Left renal cortex interstitium (tissue), 4 donors: ENCODE measurements around the gene HAL. TPM values are rescaled to one million over a fixed set of nuclear protein-coding genes. Genes with fewer than 3 reads are reported as not detected.

Experiments used
- DNase-seq, 4 donors: peaks; one replicate each; pipeline ENCODE4 v3.0.0-alpha.2; 2013; ENCODE audit warnings: low read depth in 4 of 4, low spot score in 2 of 4, missing footprints in 1 of 4
- polyA plus RNA-seq, 4 donors: library from polyadenylated mRNA; unstranded; fragments of 120-200 nt; gene quantifications; one replicate each; pipeline ENCODE4 v1.2.1, GENCODE V29; 2013; ENCODE audit not compliant: insufficient read length in 4 of 4

The HAL gene
- polyA plus RNA-seq, 4 donors: 0.14 to 2.1 (median 1.00) TPM

GRCh38 chr12:96014943-96015599, 18.9 kb upstream of the HAL start:
- DNase-seq: no peak

DNA sequence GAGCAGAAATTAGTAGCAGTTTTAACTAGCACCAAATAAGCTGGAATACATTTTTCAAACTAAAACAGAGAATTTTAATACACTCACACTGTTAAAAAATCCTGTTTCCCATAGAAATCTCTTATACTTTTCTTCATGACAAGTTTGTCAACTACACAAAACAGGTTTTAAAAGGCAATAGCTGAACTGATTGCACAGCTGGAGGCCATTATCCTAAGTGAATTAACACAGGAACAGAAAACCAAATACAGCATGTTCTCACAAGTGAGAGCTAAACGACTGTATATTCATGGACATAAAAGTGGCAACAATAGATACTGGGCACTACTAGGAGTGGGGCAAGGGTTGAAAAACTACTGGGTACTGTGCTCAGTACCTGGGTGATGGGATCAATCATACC, 11.6 kb upstream of the HAL start:
- DNase-seq: no peak

DNA sequence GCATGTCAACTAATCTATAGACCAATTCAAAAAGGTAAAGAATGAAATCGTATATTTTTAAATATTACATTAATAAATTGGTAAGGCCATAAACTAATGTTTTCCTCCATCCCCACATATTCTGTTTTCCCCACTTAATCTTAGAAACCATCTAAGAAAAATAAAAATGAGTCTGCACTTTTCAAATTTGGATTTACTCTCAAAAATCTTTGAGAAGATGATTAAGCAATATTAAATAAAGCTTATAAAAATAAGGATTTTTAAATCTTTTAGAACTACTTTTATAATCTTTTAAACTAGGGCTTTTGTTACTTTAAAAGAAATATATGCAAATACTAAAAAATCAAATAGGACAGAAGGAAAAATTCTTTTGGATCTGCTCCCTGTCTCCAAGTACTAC, 10.6 kb upstream of the HAL start:
- no peak for DNase-seq

GRCh38 chr12:96000858-96001257, 4.7 kb upstream of the HAL start:
- no peak for DNase-seq

DNA sequence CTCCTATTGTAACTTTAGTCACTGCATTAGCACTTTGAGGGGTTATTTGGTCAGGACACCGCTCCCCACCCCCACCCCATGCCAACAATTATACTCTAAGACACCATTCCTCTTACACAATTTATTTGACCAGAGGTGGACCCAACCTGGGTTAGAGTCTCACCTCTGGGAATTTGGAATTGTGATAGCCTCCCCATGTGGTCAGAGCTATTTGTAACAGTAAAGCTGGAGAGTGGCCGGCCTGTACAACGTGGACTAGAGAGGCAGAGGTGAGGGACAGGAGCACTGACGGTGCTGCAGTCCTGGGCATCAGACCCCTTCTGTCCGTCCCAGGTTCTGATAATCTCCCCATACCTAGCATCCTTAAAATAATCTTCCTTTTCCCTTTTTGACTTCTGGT, 3.3 kb upstream of the HAL start:
- DNase-seq: no peak

DNA sequence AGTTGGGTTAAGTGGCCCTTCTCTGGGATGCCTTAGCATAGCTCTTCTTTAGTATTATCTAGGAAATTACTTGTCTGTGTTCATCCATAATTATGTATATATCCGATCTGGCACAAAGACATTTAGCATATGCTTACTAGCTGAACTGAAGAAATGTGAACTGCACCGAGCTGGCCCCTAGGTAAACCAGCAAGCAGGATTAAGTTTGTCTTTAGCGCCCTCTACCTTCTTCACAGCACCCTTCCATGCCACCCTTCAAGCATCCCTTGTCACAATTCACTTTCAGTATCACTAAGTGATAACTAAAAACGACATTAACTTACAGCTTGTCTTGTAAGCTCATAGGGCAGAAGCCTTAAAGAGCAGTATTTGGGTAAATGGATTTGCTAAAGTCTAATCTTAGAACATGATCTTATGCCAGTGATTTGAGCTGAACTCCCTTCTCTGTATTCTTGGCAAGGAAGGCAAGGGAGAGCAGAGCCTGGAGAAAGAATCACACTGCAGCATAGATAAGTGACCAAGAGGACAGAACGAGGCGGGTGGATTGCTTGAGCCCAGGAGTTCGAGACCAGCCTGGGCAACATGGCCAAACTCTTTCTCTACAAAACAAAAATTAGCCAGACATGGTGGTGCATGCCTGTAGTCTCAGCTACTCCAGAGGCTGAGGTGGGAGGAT, 2.6 kb upstream of the HAL start:
- DNase-seq: peak in 2 of 4 donors; percentile 30 to 51

DNA sequence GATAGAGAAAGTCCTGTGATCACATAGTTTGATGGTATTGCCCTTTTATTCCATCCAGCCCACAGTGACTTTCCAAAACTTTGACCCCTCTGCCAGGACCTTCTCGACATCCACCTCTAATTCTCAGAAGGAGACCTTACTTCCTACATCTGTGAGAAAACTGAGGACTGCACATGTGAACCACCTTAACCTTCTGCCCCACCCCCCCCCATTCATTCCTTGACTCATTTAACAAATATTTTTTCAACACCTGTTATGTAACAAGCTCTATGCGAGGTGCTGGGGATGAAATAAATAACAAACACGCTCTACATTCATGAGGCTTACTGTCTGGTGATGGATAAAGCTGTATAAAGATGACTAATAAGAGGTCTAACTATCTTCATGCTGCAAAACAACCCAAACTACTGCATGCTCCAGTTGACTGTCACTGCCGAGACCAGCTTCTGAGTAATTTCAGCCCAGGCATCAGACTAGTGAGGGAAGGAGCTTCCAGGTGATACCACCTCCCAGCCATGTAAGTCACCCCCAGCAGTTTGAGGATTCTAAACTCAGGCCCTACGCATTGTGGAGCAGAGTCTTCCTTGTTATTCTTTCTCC, 1.9 kb upstream of the HAL start:
- DNase-seq: no peak

GRCh38 chr12:95997276-95997675, 1.1 kb upstream of the HAL start:
- no peak for DNase-seq

GRCh38 chr12:95995238-95996031, 709 bp downstream of the HAL start:
- no peak for DNase-seq

- DNase-seq: no peak
These were observed 1.7 kb downstream of the HAL start for GRCh38 chr12:95994476-95994875.

- DNase-seq: no peak
These were observed 2.2 kb downstream of the HAL start for GRCh38 chr12:95993907-95994306.

GRCh38 chr12:95990136-95990535, 6.0 kb downstream of the HAL start:
- no peak for DNase-seq

- DNase-seq: no peak
These were observed 6.5 kb downstream of the HAL start for GRCh38 chr12:95989504-95990123.

GRCh38 chr12:95988506-95989275, 7.5 kb downstream of the HAL start:
- DNase-seq: no peak

GRCh38 chr12:95986635-95987570, 9.2 kb downstream of the HAL start:
- no peak for DNase-seq

- no peak for DNase-seq
These were observed 11.5 kb downstream of the HAL start for GRCh38 chr12:95984682-95985081.

GRCh38 chr12:95982602-95983001, 13.5 kb downstream of the HAL start:
- no peak for DNase-seq

- DNase-seq: no peak
These were observed 15.7 kb downstream of the HAL start for GRCh38 chr12:95980437-95980836.

GRCh38 chr12:95978774-95979173, 17.4 kb downstream of the HAL start:
- DNase-seq: no peak
